Testis (tissue), 2 donors: ENCODE results near the gene KIAA1958.

Experiments used
- POLR2A ChIP-seq: fragments of 450-650 bp; IDR thresholded peaks from one replicate; pipeline ENCODE4 v1.6.1; 2017; ENCODE audit warnings: antibody characterized with exemption, mild to moderate bottlenecking, moderate library complexity
- TF ChIP-seq, protein P1 (sequence below), 3 experiments: fragments of 450-650 bp in 2 of 3; fragments of 200-600 bp in 1 of 3; sonication (generic) in 1 of 3; IDR thresholded peaks; one replicate each; pipeline ENCODE4 v1.5.1; 2016 to 2019; ENCODE audit warnings: antibody characterized with exemption in 3 of 3, mild to moderate bottlenecking in 2 of 3, moderate library complexity in 1 of 3

- TF ChIP-seq, protein P1, sequence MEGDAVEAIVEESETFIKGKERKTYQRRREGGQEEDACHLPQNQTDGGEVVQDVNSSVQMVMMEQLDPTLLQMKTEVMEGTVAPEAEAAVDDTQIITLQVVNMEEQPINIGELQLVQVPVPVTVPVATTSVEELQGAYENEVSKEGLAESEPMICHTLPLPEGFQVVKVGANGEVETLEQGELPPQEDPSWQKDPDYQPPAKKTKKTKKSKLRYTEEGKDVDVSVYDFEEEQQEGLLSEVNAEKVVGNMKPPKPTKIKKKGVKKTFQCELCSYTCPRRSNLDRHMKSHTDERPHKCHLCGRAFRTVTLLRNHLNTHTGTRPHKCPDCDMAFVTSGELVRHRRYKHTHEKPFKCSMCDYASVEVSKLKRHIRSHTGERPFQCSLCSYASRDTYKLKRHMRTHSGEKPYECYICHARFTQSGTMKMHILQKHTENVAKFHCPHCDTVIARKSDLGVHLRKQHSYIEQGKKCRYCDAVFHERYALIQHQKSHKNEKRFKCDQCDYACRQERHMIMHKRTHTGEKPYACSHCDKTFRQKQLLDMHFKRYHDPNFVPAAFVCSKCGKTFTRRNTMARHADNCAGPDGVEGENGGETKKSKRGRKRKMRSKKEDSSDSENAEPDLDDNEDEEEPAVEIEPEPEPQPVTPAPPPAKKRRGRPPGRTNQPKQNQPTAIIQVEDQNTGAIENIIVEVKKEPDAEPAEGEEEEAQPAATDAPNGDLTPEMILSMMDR (IDR thresholded peaks at IDR 0.05): no peak
- no peak for TF ChIP-seq POLR2A
Observed at GRCh38 chr9:112465352-112465751, 21.3 kb upstream of the KIAA1958 start.
